Measurements from ENCODE around the gene COPS6.

The COPS6 gene

DNA sequence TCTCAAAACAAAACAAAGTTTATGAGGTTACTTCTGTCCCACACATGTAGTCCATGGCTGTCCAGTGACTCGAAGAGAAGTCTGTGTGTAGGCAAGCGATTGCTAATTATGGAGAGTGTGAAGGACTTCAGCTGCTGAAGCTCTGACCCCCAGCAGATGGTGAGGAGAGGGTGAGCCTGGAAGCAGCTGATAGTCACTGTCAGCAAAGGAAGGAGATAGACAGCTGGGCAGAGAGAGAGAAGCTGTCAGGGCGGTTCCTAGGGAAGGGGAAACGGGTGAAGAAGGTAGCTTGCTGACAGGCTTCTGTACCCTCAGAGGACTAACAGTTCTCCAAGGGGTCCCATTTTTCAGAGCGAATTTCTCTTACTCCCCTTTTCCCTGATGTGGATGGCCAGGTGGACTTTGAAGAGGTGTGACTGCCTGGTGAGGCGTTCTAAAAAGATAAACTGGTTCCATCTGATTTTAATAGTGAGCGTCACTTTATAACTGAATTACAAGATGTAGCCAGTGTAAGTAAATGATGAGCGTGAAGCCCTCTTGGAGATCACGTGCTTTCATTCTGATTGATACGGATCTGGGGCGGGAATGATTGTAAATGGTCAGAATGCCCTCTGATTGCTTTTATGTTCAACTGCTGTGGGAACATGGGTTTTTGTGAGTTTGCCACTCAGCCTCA lies 27.1 kb upstream of the COPS6 start:
- Histone ChIP-seq H3K27me3 (ENCODE audit: insufficient read depth, low read length) (no peaks in the 10 kb centered on the region), H3K4me2 (ENCODE audit: low read length) (no peak overlapping the region), H3K4me1 (ENCODE audit: insufficient read depth, low read length, severe bottlenecking) (peaks cover 10% of the 10 kb centered on the region), H2AFZ (ENCODE audit: low read length) (no peak overlapping the region), H3K27ac (ENCODE audit: low read depth, low read length, poor library complexity, severe bottlenecking) (no peak overlapping the region), H3K79me2 (ENCODE audit: insufficient read depth, low read length) (no peaks in the 10 kb centered on the region), H3K9me2 (ENCODE audit: low read depth, low read length) (no peaks in the 10 kb centered on the region), H3K9ac (ENCODE audit: low read length) (no peak overlapping the region), H3K36me3 (ENCODE audit: insufficient read depth, low read length) (peaks cover 77% of the 10 kb centered on the region), H3F3A (ENCODE audit: insufficient read depth, low read length) (no peaks in the 10 kb centered on the region), H3K4me3 (ENCODE audit: low read depth, low read length, poor library complexity, severe bottlenecking) (no peak overlapping the region), H3K9me3 (ENCODE audit: low read length) (no peaks in the 10 kb centered on the region), H4K20me1 (ENCODE audit: insufficient read depth, low read length) (no peaks in the 10 kb centered on the region)
- TF ChIP-seq EZH2 (IDR thresholded peaks at IDR 0.05; ENCODE audit: borderline replicate concordance, low read length) = no peak
- TF ChIP-seq CTCF (IDR thresholded peaks at IDR 0.05; ENCODE audit: low read length) = no peak

- Histone ChIP-seq H3K27ac (ENCODE audit: low read depth, low read length, poor library complexity, severe bottlenecking) (no peak overlapping the region), H3K79me2 (ENCODE audit: insufficient read depth, low read length) (no peaks in the 10 kb centered on the region), H3K9me2 (ENCODE audit: low read depth, low read length) (no peaks in the 10 kb centered on the region), H3K27me3 (ENCODE audit: insufficient read depth, low read length) (no peaks in the 10 kb centered on the region), H3K36me3 (ENCODE audit: insufficient read depth, low read length) (peaks cover 71% of the 10 kb centered on the region), H3K9ac (ENCODE audit: low read length) (no peak overlapping the region), H3K4me1 (ENCODE audit: insufficient read depth, low read length, severe bottlenecking) (peaks cover 10% of the 10 kb centered on the region), H3K9me3 (ENCODE audit: low read length) (no peaks in the 10 kb centered on the region), H3K4me2 (ENCODE audit: low read length) (no peak overlapping the region), H3K4me3 (ENCODE audit: low read depth, low read length, poor library complexity, severe bottlenecking) (no peak overlapping the region), H2AFZ (ENCODE audit: low read length) (no peak overlapping the region), H4K20me1 (ENCODE audit: insufficient read depth, low read length) (no peaks in the 10 kb centered on the region), H3F3A (ENCODE audit: insufficient read depth, low read length) (no peaks in the 10 kb centered on the region)
- no peak for TF ChIP-seq CTCF (IDR thresholded peaks at IDR 0.05; ENCODE audit: low read length)
- TF ChIP-seq EZH2 (IDR thresholded peaks at IDR 0.05; ENCODE audit: borderline replicate concordance, low read length) = no peak
These were observed 25.4 kb upstream of the COPS6 start for GRCh38 chr7:100063376-100063775.

GRCh38 chr7:100064162-100064561 lies 24.6 kb upstream of the COPS6 start:
- Histone ChIP-seq H3K27ac (ENCODE audit: low read depth, low read length, poor library complexity, severe bottlenecking) (no peak overlapping the region), H3K9ac (ENCODE audit: low read length) (no peak overlapping the region), H3K4me1 (ENCODE audit: insufficient read depth, low read length, severe bottlenecking) (peaks cover 5% of the 10 kb centered on the region), H3K9me3 (ENCODE audit: low read length) (no peaks in the 10 kb centered on the region), H4K20me1 (ENCODE audit: insufficient read depth, low read length) (no peaks in the 10 kb centered on the region), H2AFZ (ENCODE audit: low read length) (no peak overlapping the region), H3K4me3 (ENCODE audit: low read depth, low read length, poor library complexity, severe bottlenecking) (no peak overlapping the region), H3F3A (ENCODE audit: insufficient read depth, low read length) (no peaks in the 10 kb centered on the region), H3K9me2 (ENCODE audit: low read depth, low read length) (no peaks in the 10 kb centered on the region), H3K27me3 (ENCODE audit: insufficient read depth, low read length) (no peaks in the 10 kb centered on the region), H3K36me3 (ENCODE audit: insufficient read depth, low read length) (peaks cover 67% of the 10 kb centered on the region), H3K4me2 (ENCODE audit: low read length) (no peak overlapping the region), H3K79me2 (ENCODE audit: insufficient read depth, low read length) (no peaks in the 10 kb centered on the region)
- no peak for TF ChIP-seq EZH2 (IDR thresholded peaks at IDR 0.05; ENCODE audit: borderline replicate concordance, low read length)
- TF ChIP-seq CTCF (IDR thresholded peaks at IDR 0.05; ENCODE audit: low read length) = no peak

Measured in OCI-LY1 (cell line).